ENCODE data around the gene DTX4.

Gene DTX4

GRCh38 chr11:59206635-59207034 is 34.7 kb downstream of the DTX4 start:
- no peaks in the 10 kb centered on the region for H3K4me1 ChIP-seq (ENCODE audit: control insufficient read depth, insufficient read depth, low read length)
- no peak overlapping the region for H3K9ac ChIP-seq (ENCODE audit: low read depth, low read length)

GRCh38 chr11:59207988-59208451 is 36.1 kb downstream of the DTX4 start:
- Histone ChIP-seq H3K4me3 (ENCODE audit: low read depth, low read length) (no peak overlapping the region), H3K9ac (ENCODE audit: low read depth, low read length) (no peak overlapping the region), H3K4me1 (ENCODE audit: control insufficient read depth, insufficient read depth, low read length) (no peaks in the 10 kb centered on the region), H3K27me3 (ENCODE audit: control insufficient read depth, insufficient read depth, low read length) (no peaks in the 10 kb centered on the region), H3K27ac (ENCODE audit: low read depth, low read length) (no peak overlapping the region), H3K36me3 (ENCODE audit: control insufficient read depth, insufficient read depth, low read length) (peaks cover 13% of the 10 kb centered on the region; the same call in 1 of the 2 replicates), H3K9me3 (ENCODE audit: control insufficient read depth, insufficient read depth, low read length) (no peaks in the 10 kb centered on the region)

More at GRCh38 chr11:59206635-59207034, 34.7 kb downstream of the DTX4 start:
- H3K9me3 ChIP-seq (ENCODE audit: control insufficient read depth, insufficient read depth, low read length): no peaks in the 10 kb centered on the region
- H3K4me3 ChIP-seq (ENCODE audit: low read depth, low read length): no peak overlapping the region
- H3K27me3 ChIP-seq (ENCODE audit: control insufficient read depth, insufficient read depth, low read length): no peaks in the 10 kb centered on the region
- H3K27ac ChIP-seq (ENCODE audit: low read depth, low read length): no peak overlapping the region
- H3K36me3 ChIP-seq (ENCODE audit: control insufficient read depth, insufficient read depth, low read length): peaks cover 17% of the 10 kb centered on the region; the same call in 1 of the 2 replicates

GRCh38 chr11:59208956-59209355 is 37.0 kb downstream of the DTX4 start:
- Histone ChIP-seq H3K36me3 (ENCODE audit: control insufficient read depth, insufficient read depth, low read length) (peaks cover 13% of the 10 kb centered on the region; the same call in 1 of the 2 replicates), H3K9ac (ENCODE audit: low read depth, low read length) (no peak overlapping the region), H3K9me3 (ENCODE audit: control insufficient read depth, insufficient read depth, low read length) (no peaks in the 10 kb centered on the region), H3K4me3 (ENCODE audit: low read depth, low read length) (no peak overlapping the region), H3K27me3 (ENCODE audit: control insufficient read depth, insufficient read depth, low read length) (no peaks in the 10 kb centered on the region), H3K4me1 (ENCODE audit: control insufficient read depth, insufficient read depth, low read length) (no peaks in the 10 kb centered on the region), H3K27ac (ENCODE audit: low read depth, low read length) (peak overlapping the region; percentile 61)

GRCh38 chr11:59212222-59212621 is 40.3 kb downstream of the DTX4 start:
- H3K4me3 ChIP-seq (ENCODE audit: low read depth, low read length): no peak overlapping the region
- no peaks in the 10 kb centered on the region for H3K9me3 ChIP-seq (ENCODE audit: control insufficient read depth, insufficient read depth, low read length)
- H3K9ac ChIP-seq (ENCODE audit: low read depth, low read length): no peak overlapping the region
- no peaks in the 10 kb centered on the region for H3K27me3 ChIP-seq (ENCODE audit: control insufficient read depth, insufficient read depth, low read length)
- no peak overlapping the region for H3K27ac ChIP-seq (ENCODE audit: low read depth, low read length)
- H3K4me1 ChIP-seq (ENCODE audit: control insufficient read depth, insufficient read depth, low read length): no peaks in the 10 kb centered on the region
- no peaks in the 10 kb centered on the region for H3K36me3 ChIP-seq (ENCODE audit: control insufficient read depth, insufficient read depth, low read length)

GRCh38 chr11:59212744-59213631 is 41.1 kb downstream of the DTX4 start, which contains the start of gene MPEG1:
TSS of gene MPEG1 (minus strand) at chr11:59212927. CDS start at chr11:59212865, 62 bp downstream.
- Histone ChIP-seq H3K9ac (ENCODE audit: low read depth, low read length) (no peak within 1 kb of the TSS), H3K27me3 (ENCODE audit: control insufficient read depth, insufficient read depth, low read length) (no peaks in the 10 kb centered on the region), H3K4me3 (ENCODE audit: low read depth, low read length) (no peak within 1 kb of the TSS), H3K9me3 (ENCODE audit: control insufficient read depth, insufficient read depth, low read length) (no peaks in the 10 kb centered on the region), H3K27ac (ENCODE audit: low read depth, low read length) (no peak within 1 kb of the TSS), H3K4me1 (ENCODE audit: control insufficient read depth, insufficient read depth, low read length) (no peaks in the 10 kb centered on the region), H3K36me3 (ENCODE audit: control insufficient read depth, insufficient read depth, low read length) (no peaks in the 10 kb centered on the region)

GRCh38 chr11:59214141-59214893 is 42.4 kb downstream of the DTX4 start:
- no peaks in the 10 kb centered on the region for H3K9me3 ChIP-seq (ENCODE audit: control insufficient read depth, insufficient read depth, low read length)
- H3K4me1 ChIP-seq (ENCODE audit: control insufficient read depth, insufficient read depth, low read length): no peaks in the 10 kb centered on the region
- H3K27ac ChIP-seq (ENCODE audit: low read depth, low read length): no peak overlapping the region
- H3K9ac ChIP-seq (ENCODE audit: low read depth, low read length): no peak overlapping the region
- H3K27me3 ChIP-seq (ENCODE audit: control insufficient read depth, insufficient read depth, low read length): no peaks in the 10 kb centered on the region
- no peak overlapping the region for H3K4me3 ChIP-seq (ENCODE audit: low read depth, low read length)
- H3K36me3 ChIP-seq (ENCODE audit: control insufficient read depth, insufficient read depth, low read length): no peaks in the 10 kb centered on the region

GRCh38 chr11:59216641-59217564 is 45.0 kb downstream of the DTX4 start:
- no peak overlapping the region for H3K27ac ChIP-seq (ENCODE audit: low read depth, low read length)

GRCh38 chr11:59218319-59218718 is 46.4 kb downstream of the DTX4 start:
- Histone ChIP-seq H3K9ac (ENCODE audit: low read depth, low read length) (no peak overlapping the region), H3K36me3 (ENCODE audit: control insufficient read depth, insufficient read depth, low read length) (no peaks in the 10 kb centered on the region), H3K27ac (ENCODE audit: low read depth, low read length) (no peak overlapping the region), H3K9me3 (ENCODE audit: control insufficient read depth, insufficient read depth, low read length) (no peaks in the 10 kb centered on the region), H3K4me1 (ENCODE audit: control insufficient read depth, insufficient read depth, low read length) (no peaks in the 10 kb centered on the region), H3K4me3 (ENCODE audit: low read depth, low read length) (no peak overlapping the region), H3K27me3 (ENCODE audit: control insufficient read depth, insufficient read depth, low read length) (no peaks in the 10 kb centered on the region)

More at GRCh38 chr11:59216641-59217564, 45.0 kb downstream of the DTX4 start:
- Histone ChIP-seq H3K4me1 (ENCODE audit: control insufficient read depth, insufficient read depth, low read length) (no peaks in the 10 kb centered on the region), H3K27me3 (ENCODE audit: control insufficient read depth, insufficient read depth, low read length) (no peaks in the 10 kb centered on the region), H3K36me3 (ENCODE audit: control insufficient read depth, insufficient read depth, low read length) (no peaks in the 10 kb centered on the region), H3K9me3 (ENCODE audit: control insufficient read depth, insufficient read depth, low read length) (no peaks in the 10 kb centered on the region), H3K4me3 (ENCODE audit: low read depth, low read length) (no peak overlapping the region), H3K9ac (ENCODE audit: low read depth, low read length) (no peak overlapping the region)

GRCh38 chr11:59218893-59219292 is 47.0 kb downstream of the DTX4 start:
- no peaks in the 10 kb centered on the region for H3K36me3 ChIP-seq (ENCODE audit: control insufficient read depth, insufficient read depth, low read length)
- H3K4me3 ChIP-seq (ENCODE audit: low read depth, low read length): no peak overlapping the region
- no peaks in the 10 kb centered on the region for H3K4me1 ChIP-seq (ENCODE audit: control insufficient read depth, insufficient read depth, low read length)
- no peaks in the 10 kb centered on the region for H3K9me3 ChIP-seq (ENCODE audit: control insufficient read depth, insufficient read depth, low read length)
- H3K27me3 ChIP-seq (ENCODE audit: control insufficient read depth, insufficient read depth, low read length): no peaks in the 10 kb centered on the region
- no peak overlapping the region for H3K9ac ChIP-seq (ENCODE audit: low read depth, low read length)
- H3K27ac ChIP-seq (ENCODE audit: low read depth, low read length): no peak overlapping the region

- H3K9me3 ChIP-seq (ENCODE audit: control insufficient read depth, insufficient read depth, low read length): no peaks in the 10 kb centered on the region
- no peak overlapping the region for H3K9ac ChIP-seq (ENCODE audit: low read depth, low read length)
- no peak overlapping the region for H3K27ac ChIP-seq (ENCODE audit: low read depth, low read length)
- H3K4me3 ChIP-seq (ENCODE audit: low read depth, low read length): no peak overlapping the region
- H3K27me3 ChIP-seq (ENCODE audit: control insufficient read depth, insufficient read depth, low read length): no peaks in the 10 kb centered on the region
- no peaks in the 10 kb centered on the region for H3K4me1 ChIP-seq (ENCODE audit: control insufficient read depth, insufficient read depth, low read length)
- no peaks in the 10 kb centered on the region for H3K36me3 ChIP-seq (ENCODE audit: control insufficient read depth, insufficient read depth, low read length)
These were observed 47.9 kb downstream of the DTX4 start for GRCh38 chr11:59219836-59220235.

Measured in HUES48 (cell line).